Measurements from ENCODE around the gene MAN1A2. TPM values are rescaled to one million over a fixed set of nuclear protein-coding genes. Genes with fewer than 3 reads are reported as not detected.

MAN1A2 gene
- total RNA-seq, 1 experiment from 2014 or later = 38.1 TPM

- DNase-seq (ENCODE audit: low read depth, low spot score) = no peak
- no peak for ATAC-seq
- Histone ChIP-seq H3K4me1 (ENCODE audit: control insufficient read depth in 1 of 2, insufficient read depth in 2 of 2, low read length in 2 of 2) (no peaks in the 10 kb centered on the region), H3K9me2 (ENCODE audit: insufficient read depth) (no peaks in the 10 kb centered on the region), H3K9me3 (ENCODE audit: control insufficient read depth in 1 of 2, insufficient read depth in 1 of 2, low read depth in 1 of 2, low read length in 2 of 2) (no peaks in the 10 kb centered on the region), H3K4me2 (ENCODE audit: low read length) (no peak overlapping the region), H3K27ac (ENCODE audit: low read depth, low read length) (no peak overlapping the region), H3K27me3 (ENCODE audit: insufficient read depth, low read length) (peaks cover 42% of the 10 kb centered on the region; the same call in 1 of the 2 replicates), H4K20me1 (ENCODE audit: insufficient read depth) (no peaks in the 10 kb centered on the region), H3K36me3 (ENCODE audit: control insufficient read depth in 1 of 2, insufficient read depth in 2 of 2, low read length in 2 of 2) (no peaks in the 10 kb centered on the region), H3K79me2 (ENCODE audit: insufficient read depth, low read length) (no peaks in the 10 kb centered on the region), H2AFZ (ENCODE audit: low read depth, low read length, poor library complexity, severe bottlenecking) (no peak overlapping the region), H3K9ac (ENCODE audit: low read length) (no peak overlapping the region), H3K4me3 (replicated peaks in 1 of 2; ENCODE audit: low read depth in 1 of 2, low read length in 2 of 2) (no peak overlapping the region)
- RAD21 ChIA-PET (ENCODE audit: low non-redundant PET in 1 of 2, low total read pairs in 2 of 2, uncharacterized antibody in 2 of 2, unreplicated experiment in 2 of 2) = no interaction called here
- POLR2A ChIA-PET = no interaction called here
- BruUV-seq (replicated peaks) = no TSS peak
- intact Hi-C loops (cut with micrococcal nuclease) = no loop called here
- CTCF ChIA-PET = no interaction called here
- TF ChIP-seq EZH2 (IDR thresholded peaks at IDR 0.05) (no peak), CTCF (IDR thresholded peaks at IDR 0.05 in 2 of 3, conservative IDR thresholded peaks at IDR 0.05 in 1 of 3; ENCODE audit: borderline replicate concordance in 1 of 3, insufficient read depth in 1 of 3, low read depth in 2 of 3, low read length in 2 of 3) (no peak), SP1 (IDR thresholded peaks at IDR 0.05; ENCODE audit: low read depth) (no peak), MAX (IDR thresholded peaks at IDR 0.05) (no peak), FOSL1 (IDR thresholded peaks at IDR 0.05; ENCODE audit: low read depth) (no peak), ZBTB33 (IDR thresholded peaks at IDR 0.05; ENCODE audit: extremely low read depth, insufficient replicate concordance, low read length) (no peak), POLR2AphosphoS5 (IDR thresholded peaks at IDR 0.05; ENCODE audit: low read depth, low read length) (no peak), SRF (IDR thresholded peaks at IDR 0.05; ENCODE audit: low read depth) (no peak), ZNF274 (IDR thresholded peaks at IDR 0.05; ENCODE audit: low read depth, low read length) (no peak), REST (IDR thresholded peaks at IDR 0.05; ENCODE audit: low read depth) (no peak), CEBPB (IDR thresholded peaks at IDR 0.05; ENCODE audit: low read depth) (no peak), YY1 (IDR thresholded peaks at IDR 0.05; ENCODE audit: extremely low read depth, insufficient replicate concordance, low read depth, low read length) (no peak), TCF7L2 (IDR thresholded peaks at IDR 0.05; ENCODE audit: borderline replicate concordance, extremely low read depth, insufficient read depth, insufficient read length) (no peak), EGR1 (IDR thresholded peaks at IDR 0.05; ENCODE audit: low read depth) (no peak), ATF3 (IDR thresholded peaks at IDR 0.05) (no peak), SIN3A (IDR thresholded peaks at IDR 0.05; ENCODE audit: low read depth) (no peak)
Observed at GRCh38 chr1:117321680-117322609, 45.3 kb upstream of the MAN1A2 start.

Data from HCT116 (cell line).